ENCODE results near the gene JPT2. TPM values are rescaled to one million over a fixed set of nuclear protein-coding genes. Genes with fewer than 3 reads are reported as not detected.

The JPT2 gene
- total and polyA plus RNA-seq, 2 donors (not counting 1 experiment from before 2014, with no cell fraction given), result 15.5 to 41.2 TPM

GRCh38 chr16:1734816-1735215 lies 56.7 kb downstream of the JPT2 start:
- TF ChIP-seq CTCF (conservative IDR thresholded peaks at IDR 0.05 in 1 of 2, IDR thresholded peaks at IDR 0.05 in 1 of 2; ENCODE audit: low read depth in 1 of 2, low read length in 2 of 2), result no peak
- no peak for TF ChIP-seq EZH2 (IDR thresholded peaks at IDR 0.05; ENCODE audit: low read length, missing control alignments)
- H2AFZ ChIP-seq (ENCODE audit: low read length), result no peak overlapping the region
- no peaks in the 10 kb centered on the region for H3K27me3 ChIP-seq (ENCODE audit: control insufficient read depth, insufficient read depth, low read length)
- H3K27ac ChIP-seq (ENCODE audit: insufficient read depth, low read length), result no peak overlapping the region
- peaks cover 2% of the 10 kb centered on the region for H3K79me2 ChIP-seq (ENCODE audit: control insufficient read depth, insufficient read depth, low read length)
- H3K9ac ChIP-seq (ENCODE audit: insufficient read depth, low read length), result no peak overlapping the region
- no peaks in the 10 kb centered on the region for H4K20me1 ChIP-seq (ENCODE audit: control insufficient read depth, extremely low read depth, insufficient read depth, low read length)
- DNase-seq (ENCODE audit: low read depth in 2 of 2), result no peak
- no peak overlapping the region for H3K4me3 ChIP-seq (replicated peaks in 1 of 4; ENCODE audit: control extremely low read depth in 1 of 4, insufficient read depth in 1 of 4, low read depth in 3 of 4, low read length in 4 of 4)
- peaks cover 8% of the 10 kb centered on the region for H3K9me3 ChIP-seq (ENCODE audit: control insufficient read depth, insufficient read depth, low read depth, low read length)
- peaks cover 18% of the 10 kb centered on the region for H3K36me3 ChIP-seq (ENCODE audit: control insufficient read depth, insufficient read depth, low read length)
- no peak overlapping the region for H3K4me2 ChIP-seq (ENCODE audit: extremely low read depth, insufficient read depth, low read length)
- no peaks in the 10 kb centered on the region for H3K4me1 ChIP-seq (ENCODE audit: control insufficient read depth, extremely low read depth, insufficient read depth, low read length)

GRCh38 chr16:1740234-1740633 lies 62.2 kb downstream of the JPT2 start:
- Histone ChIP-seq H4K20me1 (ENCODE audit: control insufficient read depth, extremely low read depth, insufficient read depth, low read length) (no peaks in the 10 kb centered on the region), H3K27me3 (ENCODE audit: control insufficient read depth, insufficient read depth, low read length) (no peaks in the 10 kb centered on the region), H2AFZ (ENCODE audit: low read length) (no peak overlapping the region), H3K4me2 (ENCODE audit: extremely low read depth, insufficient read depth, low read length) (no peak overlapping the region), H3K27ac (ENCODE audit: insufficient read depth, low read length) (no peak overlapping the region), H3K36me3 (ENCODE audit: control insufficient read depth, insufficient read depth, low read length) (peaks cover 8% of the 10 kb centered on the region), H3K79me2 (ENCODE audit: control insufficient read depth, insufficient read depth, low read length) (peaks cover 2% of the 10 kb centered on the region), H3K4me1 (ENCODE audit: control insufficient read depth, extremely low read depth, insufficient read depth, low read length) (no peaks in the 10 kb centered on the region), H3K4me3 (replicated peaks in 1 of 4; ENCODE audit: control extremely low read depth in 1 of 4, insufficient read depth in 1 of 4, low read depth in 3 of 4, low read length in 4 of 4) (no peak overlapping the region), H3K9ac (ENCODE audit: insufficient read depth, low read length) (no peak overlapping the region), H3K9me3 (ENCODE audit: control insufficient read depth, insufficient read depth, low read depth, low read length) (peaks cover 6% of the 10 kb centered on the region)
- DNase-seq (ENCODE audit: low read depth in 2 of 2), result no peak
- TF ChIP-seq CTCF (conservative IDR thresholded peaks at IDR 0.05 in 1 of 2, IDR thresholded peaks at IDR 0.05 in 1 of 2; ENCODE audit: low read depth in 1 of 2, low read length in 2 of 2), result no peak
- TF ChIP-seq EZH2 (IDR thresholded peaks at IDR 0.05; ENCODE audit: low read length, missing control alignments), result no peak

- H2AFZ ChIP-seq (ENCODE audit: low read length), result no peak overlapping the region
- H3K9me3 ChIP-seq (ENCODE audit: control insufficient read depth, insufficient read depth, low read depth, low read length), result peaks cover 4% of the 10 kb centered on the region
- no peak overlapping the region for H3K9ac ChIP-seq (ENCODE audit: insufficient read depth, low read length)
- H3K79me2 ChIP-seq (ENCODE audit: control insufficient read depth, insufficient read depth, low read length), result no peaks in the 10 kb centered on the region
- peaks cover 6% of the 10 kb centered on the region for H3K36me3 ChIP-seq (ENCODE audit: control insufficient read depth, insufficient read depth, low read length)
- no peaks in the 10 kb centered on the region for H3K4me1 ChIP-seq (ENCODE audit: control insufficient read depth, extremely low read depth, insufficient read depth, low read length)
- H4K20me1 ChIP-seq (ENCODE audit: control insufficient read depth, extremely low read depth, insufficient read depth, low read length), result no peaks in the 10 kb centered on the region
- no peak for DNase-seq (ENCODE audit: low read depth in 2 of 2)
- H3K27ac ChIP-seq (ENCODE audit: insufficient read depth, low read length), result no peak overlapping the region
- no peak for TF ChIP-seq EZH2 (IDR thresholded peaks at IDR 0.05; ENCODE audit: low read length, missing control alignments)
- TF ChIP-seq CTCF (conservative IDR thresholded peaks at IDR 0.05 in 1 of 2, IDR thresholded peaks at IDR 0.05 in 1 of 2; ENCODE audit: low read depth in 1 of 2, low read length in 2 of 2), result no peak
- H3K4me3 ChIP-seq (replicated peaks in 1 of 4; ENCODE audit: control extremely low read depth in 1 of 4, insufficient read depth in 1 of 4, low read depth in 3 of 4, low read length in 4 of 4), result no peak overlapping the region
- H3K4me2 ChIP-seq (ENCODE audit: extremely low read depth, insufficient read depth, low read length), result no peak overlapping the region
- no peaks in the 10 kb centered on the region for H3K27me3 ChIP-seq (ENCODE audit: control insufficient read depth, insufficient read depth, low read length)
Observed at GRCh38 chr16:1740781-1741490, 62.9 kb downstream of the JPT2 start.
